OCI-LY7 (cell line): ENCODE results near the gene LRFN5. TPM values are rescaled to one million over a fixed set of nuclear protein-coding genes. Genes with fewer than 3 reads are reported as not detected.
"Not testable (repeated sequence)": the region's sequence is repeated elsewhere in the genome, so short reads cannot be mapped to it uniquely, and the experiment has no call there.

Source experiments
- BruUV-seq: library from RNA; stranded (reverse); fragments of 400-500 nt; replicated peaks from 2 replicates; lab custom pipeline; 2021; lab: Mats Ljungman, UMichigan
- CTCF ChIA-PET: fragments of 300-600 bp; sonication (Branson Sonifier 250); formaldehyde crosslinking; loops from one replicate; lab custom pipeline; 2022; ENCODE audit warnings: antibody characterized with exemption; ENCODE audit not compliant: unreplicated experiment; lab: Charles Lee
- POLR2A ChIA-PET: fragments of 300-600 bp; sonication (Branson Sonifier 250); formaldehyde crosslinking; loops from one replicate; lab custom pipeline; 2022; ENCODE audit warnings: antibody characterized with exemption; lab: Charles Lee
- DNase-seq: peaks from one replicate; pipeline ENCODE4 v3.0.0-alpha.2; 2015; ENCODE audit warnings: low spot score
- H2AFZ ChIP-seq: fragments of 200-600 bp; sonication (generic), shearing (Covaris generic); 2 replicates; pipeline ENCODE4 v1.6.1; 2014; ENCODE audit warnings: mild to moderate bottlenecking, antibody characterized with exemption, low read length, moderate library complexity
- H3K27ac ChIP-seq: fragments of 200-600 bp; sonication (generic); 2 replicates; pipeline ENCODE4 v1.5.1; 2014; ENCODE audit warnings: mixed run types, low read depth, mild to moderate bottlenecking, moderate library complexity, low read length, inconsistent platforms; ENCODE audit not compliant: poor library complexity, severe bottlenecking
- H3K36me3 ChIP-seq: fragments of 200-600 bp; sonication (generic); 2 replicates; pipeline ENCODE4 v1.6.1; 2014; ENCODE audit warnings: mild to moderate bottlenecking, antibody characterized with exemption, low read length, moderate library complexity, mixed read lengths; ENCODE audit not compliant: insufficient read depth
- H3K4me1 ChIP-seq: fragments of 200-600 bp; sonication (generic); 2 replicates; pipeline ENCODE4 v1.5.1; 2014; ENCODE audit warnings: mild to moderate bottlenecking, low read length; ENCODE audit not compliant: insufficient read depth, poor library complexity, severe bottlenecking
- H3K4me2 ChIP-seq: fragments of 200-600 bp; sonication (generic); 2 replicates; pipeline ENCODE4 v1.6.1; 2014; ENCODE audit warnings: mild to moderate bottlenecking, low read length
- H3K4me3 ChIP-seq: fragments of 200-600 bp; sonication (generic); 2 replicates; pipeline ENCODE4 v1.5.1; 2014; ENCODE audit warnings: mild to moderate bottlenecking, low read depth, low read length; ENCODE audit not compliant: poor library complexity, severe bottlenecking
- H3K79me2 ChIP-seq: fragments of 200-600 bp; sonication (generic); 2 replicates; pipeline ENCODE4 v1.6.1; 2016; ENCODE audit warnings: low read depth, mild to moderate bottlenecking, low read length, moderate library complexity, mixed read lengths; ENCODE audit not compliant: insufficient read depth
- H3K9me2 ChIP-seq: fragments of 200-600 bp; sonication (generic); 2 replicates; pipeline ENCODE4 v1.6.1; 2016; ENCODE audit warnings: mild to moderate bottlenecking, low read length, mixed read lengths; ENCODE audit not compliant: insufficient read depth
- H3K9me3 ChIP-seq: fragments of 200-600 bp; sonication (generic); 2 replicates; pipeline ENCODE4 v1.6.1; 2014; ENCODE audit warnings: mild to moderate bottlenecking, mixed run types, low read length, mixed read lengths
- H4K20me1 ChIP-seq: fragments of 200-600 bp; sonication (generic); 2 replicates; pipeline ENCODE4 v1.6.1; 2014; ENCODE audit warnings: mild to moderate bottlenecking, antibody characterized with exemption, low read length, moderate library complexity, mixed read lengths; ENCODE audit not compliant: insufficient read depth
- CTCF ChIP-seq: fragments of 200-600 bp; sonication (generic); conservative IDR thresholded peaks from 2 replicates; pipeline ENCODE4 v1.5.1; 2014; ENCODE audit warnings: mild to moderate bottlenecking, antibody characterized with exemption, low read length, moderate library complexity, mixed read lengths
- EZH2phosphoT487 ChIP-seq: fragments of 200-600 bp; sonication (generic); IDR thresholded peaks from 2 replicates; pipeline ENCODE4 v1.6.1; 2018; ENCODE audit warnings: low read depth, borderline replicate concordance, mild to moderate bottlenecking, mixed run types, antibody characterized with exemption, low read length, moderate library complexity, mixed read lengths
- intact Hi-C: fragments of 100-400 bp; cut with micrococcal nuclease; formaldehyde crosslinking; loops from one replicate; pipeline ENCODE4 v1.10.0; 2022; ENCODE audit not compliant: unreplicated experiment
- total RNA-seq, 2 experiments: library from RNA; depleted of rRNA in 1 of 2; stranded (reverse); fragments of >200 nt in 1 of 2; shearing (Covaris generic) in 1 of 2; gene quantifications; 2 replicates each; pipeline ENCODE4 v1.2.3, GENCODE V29; 2014 to 2022

LRFN5 gene
- total RNA-seq, 2 experiments from 2014 or later: not detected

- H3K4me3 ChIP-seq: no peak overlapping the region
- no peaks in the 10 kb centered on the region for H3K9me2 ChIP-seq
- no peaks in the 10 kb centered on the region for H3K9me3 ChIP-seq
- DNase-seq: no peak
- H3K79me2 ChIP-seq: no peaks in the 10 kb centered on the region
- ChIA-PET POLR2A (interaction anchor here (1.2 kb wide), 1 partner anchor 21 kb away, joined by 3 read pairs; no protein-coding TSS in a partner anchor), CTCF (no interaction called here)
- no peaks in the 10 kb centered on the region for H3K4me1 ChIP-seq
- H2AFZ ChIP-seq: no peak overlapping the region
- no TSS peak for BruUV-seq
- no peaks in the 10 kb centered on the region for H4K20me1 ChIP-seq
- no peak overlapping the region for H3K4me2 ChIP-seq
- H3K27ac ChIP-seq: no peak overlapping the region
- TF ChIP-seq EZH2phosphoT487: no peak
- no peak for TF ChIP-seq CTCF
- no peaks in the 10 kb centered on the region for H3K36me3 ChIP-seq
- intact Hi-C loops: no loop called here
Observed at GRCh38 chr14:41901089-41901488, 294.4 kb downstream of the LRFN5 start.

- H4K20me1 ChIP-seq: no peaks in the 10 kb centered on the region
- H3K4me1 ChIP-seq: no peaks in the 10 kb centered on the region
- H3K9me2 ChIP-seq: no peaks in the 10 kb centered on the region
- no TSS peak for BruUV-seq
- no peak overlapping the region for H3K27ac ChIP-seq
- no peak for DNase-seq
- no peaks in the 10 kb centered on the region for H3K36me3 ChIP-seq
- no peak for TF ChIP-seq EZH2phosphoT487
- no peak for TF ChIP-seq CTCF
- CTCF ChIA-PET: no interaction called here
- no peak overlapping the region for H3K4me2 ChIP-seq
- POLR2A ChIA-PET: no interaction called here
- no peaks in the 10 kb centered on the region for H3K79me2 ChIP-seq
- H3K9me3 ChIP-seq: no peaks in the 10 kb centered on the region
- intact Hi-C loops: no loop called here
- H2AFZ ChIP-seq: no peak overlapping the region
- H3K4me3 ChIP-seq: no peak overlapping the region
Observed at GRCh38 chr14:41905394-41905964, 298.8 kb downstream of the LRFN5 start.

GRCh38 chr14:41911155-41911554 is 304.5 kb downstream of the LRFN5 start:
- H3K4me3 ChIP-seq, CTCF ChIA-PET, H3K36me3 ChIP-seq, H3K9me3 ChIP-seq, H3K27ac ChIP-seq, H4K20me1 ChIP-seq, H3K9me2 ChIP-seq, H3K79me2 ChIP-seq, H3K4me1 ChIP-seq, BruUV-seq, H3K4me2 ChIP-seq, intact Hi-C loops, DNase-seq, H2AFZ ChIP-seq: not testable (repeated sequence)
- POLR2A ChIA-PET: interaction anchor here (0.6 kb wide), 1 partner anchor 177 kb away, joined by 3 read pairs; no protein-coding TSS in a partner anchor
